Right cardiac atrium (tissue), 5 donors: ENCODE data around the gene LIMA1. TPM values are rescaled to one million over a fixed set of nuclear protein-coding genes. Genes with fewer than 3 reads are reported as not detected.
A peak's percentile ranks its signal among the peaks of the same experiment; 100 is the strongest.

Experiments used
- ATAC-seq, 2 donors: fragments of 200-7000 bp; cut with Tn5 transposase; one replicate each; pipeline versions ENCODE4 v1.8.0 to v1.9.1; 2020; ENCODE audit warnings: moderate library complexity in 2 of 2, mild to moderate bottlenecking in 1 of 2
- DNase-seq, 3 donors: peaks; one replicate each; pipeline ENCODE4 v3.0.0-alpha.2; 2020
- H3K27ac ChIP-seq: one replicate; pipeline ENCODE4 v1.5.1; 2013; ENCODE audit warnings: mild to moderate bottlenecking, low read length, control low read depth, moderate library complexity
- H3K27me3 ChIP-seq: one replicate; pipeline ENCODE4 v1.6.1; 2013; ENCODE audit not compliant: control insufficient read depth, insufficient read depth
- H3K4me1 ChIP-seq: one replicate; pipeline ENCODE4 v1.6.1; 2013; ENCODE audit warnings: low read length; ENCODE audit not compliant: control insufficient read depth, insufficient read depth
- H3K4me3 ChIP-seq: one replicate; pipeline ENCODE4 v1.5.1; 2013; ENCODE audit warnings: low read length, control low read depth
- H3K9me3 ChIP-seq: one replicate; pipeline ENCODE4 v1.6.1; 2013; ENCODE audit warnings: low read length; ENCODE audit not compliant: control insufficient read depth
- WGBS: extraction: QIAGEN DNeasy Blood & Tissue Kit; methylation state at CpG from one replicate; pipeline ENCODE4 v1.1.7; 2013; 5-methylcytosine and 5-hydroxymethylcytosine counted together
- intact Hi-C, 4 donors: fragments of 100-400 bp; cut with DNase I; formaldehyde crosslinking; loops; one replicate each; pipeline versions ENCODE4 v1.11.0 to v1.14.0; 2022 to 2023
- microRNA-seq, 2 donors: library from miRNA; unstranded; fragments of <30 nt; microRNA quantifications; one replicate each; pipeline ENCODE4 v1.2.0, GENCODE V29; 2020 to 2021
- polyA plus RNA-seq: library from polyadenylated mRNA; stranded (reverse); fragments of 200-250 nt; gene quantifications from one replicate; pipeline ENCODE4 v1.2.3, GENCODE V29; 2013
- total RNA-seq, 4 donors: library from RNA; stranded (reverse); fragmentation: NEBNext Ultra II Directional; extraction: Animal tissue kit (Norgen Biotek cat#: 25700); gene quantifications; one replicate each; pipeline ENCODE4 v1.2.1, GENCODE V29; 2021
- donor health status: healthy with polysubstance abuse.
- donor health status: DM: no; HTN: yes; CAD: no.
- donor health status: DM: no; HTN: no; CAD: no.
- donor health status: DM: no; HTN: yes; CAD: no; lungs with severe emphysema.
- donor health status: DM: yes; HTN: yes; CAD: no.

The LIMA1 gene
- total and polyA plus RNA-seq, 5 donors: 19.9 to 33.5 (median 22.3) TPM

- ATAC-seq: no peak
- WGBS: 79% methylated on average over 2 of the region's 2 CpGs
- no peaks in the 10 kb centered on the region for H3K27me3 ChIP-seq
- no peak for DNase-seq
- H3K4me1 ChIP-seq: peaks cover under 1% of the 10 kb centered on the region
- no peaks in the 10 kb centered on the region for H3K9me3 ChIP-seq
- intact Hi-C loops: no loop called here
- no peak overlapping the region for H3K4me3 ChIP-seq
- H3K27ac ChIP-seq: no peak overlapping the region
Observed at GRCh38 chr12:50132505-50133135, 150.7 kb downstream of the LIMA1 start.

DNA sequence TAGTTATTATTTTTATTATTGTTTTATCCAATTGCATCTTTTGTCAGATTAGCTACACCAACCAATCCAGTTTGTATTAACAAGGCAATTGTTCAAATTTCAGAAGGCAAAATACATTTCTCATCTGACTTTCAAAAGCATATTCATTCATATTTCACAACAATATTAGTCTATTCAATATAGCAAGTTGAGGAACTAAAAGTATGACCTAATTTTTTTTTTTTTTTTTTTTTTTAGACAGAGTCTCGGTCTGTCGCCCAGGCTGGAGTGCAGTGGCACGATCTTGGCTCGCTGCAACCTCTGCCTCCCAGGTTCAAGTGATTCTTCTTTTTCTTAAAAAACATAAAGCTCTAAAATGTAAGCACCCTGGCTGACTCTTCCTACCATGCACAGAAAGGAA is 154.0 kb downstream of the LIMA1 start:
- no peak overlapping the region for H3K4me3 ChIP-seq
- H3K27me3 ChIP-seq: no peaks in the 10 kb centered on the region
- intact Hi-C loops: no loop called here
- DNase-seq (no peak), ATAC-seq (no peak)
- peaks cover 3% of the 10 kb centered on the region for H3K4me1 ChIP-seq
- no peaks in the 10 kb centered on the region for H3K9me3 ChIP-seq
- no peak overlapping the region for H3K27ac ChIP-seq
- 64% methylated on average over 4 of the region's 4 CpGs for WGBS

DNA sequence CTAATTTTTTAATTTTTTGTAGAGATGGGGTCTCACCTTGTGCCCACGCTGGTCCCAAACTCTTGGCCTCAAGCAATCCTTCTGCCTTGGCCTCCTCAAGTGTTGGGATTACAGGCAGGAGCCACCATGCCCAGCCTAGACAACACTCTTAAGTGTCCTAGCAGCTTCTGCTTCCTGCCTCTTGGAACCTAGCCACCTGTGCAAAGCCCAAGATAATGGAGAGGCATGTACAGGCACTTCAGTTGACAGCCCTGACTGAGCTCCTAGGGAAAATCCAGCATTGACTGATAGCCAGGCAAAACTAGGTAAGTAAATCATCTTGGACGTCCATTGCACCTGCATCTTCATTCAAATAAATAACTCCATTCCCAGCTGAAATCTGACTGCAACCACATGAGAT is 155.8 kb downstream of the LIMA1 start:
- intact Hi-C loops: no loop called here
- Histone ChIP-seq H3K27ac (no peak overlapping the region), H3K9me3 (no peaks in the 10 kb centered on the region), H3K4me3 (no peak overlapping the region), H3K4me1 (peaks cover 3% of the 10 kb centered on the region), H3K27me3 (no peaks in the 10 kb centered on the region)
- WGBS: 68% methylated on average over 2 of the region's 2 CpGs
- ATAC-seq (peak; percentile 28 to 62), DNase-seq (no peak)

Small RNAs within 50 kb of the gene (microRNA-seq; reads per million reads assigned to microRNA genes)
- 0 reads per million in 2 donors for gene MIR1293

Other genes starting within 250 kb of the LIMA1 start
- 1 to 10 TPM; 1.3 to 4.5 (median 3.2) TPM for gene ASIC1, start 225.9 kb downstream of the LIMA1 start, total RNA-seq
- gene ASIC1, start 225.9 kb downstream of the LIMA1 start, polyA plus RNA-seq: 2.0 TPM
- 10 to 100 TPM; 15.8 to 24.5 (median 19.7) TPM for gene SMARCD1, start 198.2 kb downstream of the LIMA1 start, total RNA-seq
- gene SMARCD1, start 198.2 kb downstream of the LIMA1 start, polyA plus RNA-seq: 11.6 TPM
- gene GPD1, start 179.5 kb downstream of the LIMA1 start, total RNA-seq: 10 to 100 TPM in 2 of 4 donors, 1 to 10 TPM in 2; 4.1 to 18.4 (median 9.6) TPM
- gene GPD1, start 179.5 kb downstream of the LIMA1 start, polyA plus RNA-seq: 24.6 TPM
- 100 to 1,000 TPM; 141 to 203 (median 167) TPM for gene COX14, start 171.3 kb downstream of the LIMA1 start, total RNA-seq
- gene COX14, start 171.3 kb downstream of the LIMA1 start, polyA plus RNA-seq: 258 TPM
- 10 to 100 TPM; 14.0 to 18.8 (median 17.7) TPM for gene CERS5, start 116.2 kb downstream of the LIMA1 start, total RNA-seq
- gene CERS5, start 116.2 kb downstream of the LIMA1 start, polyA plus RNA-seq: 15.6 TPM
- gene FAM186A, start 113.1 kb upstream of the LIMA1 start, total RNA-seq: not detected
- 0.02 TPM for gene FAM186A, start 113.1 kb upstream of the LIMA1 start, polyA plus RNA-seq
- 10 to 100 TPM; 54.5 to 75.4 (median 62.7) TPM for gene LARP4, start 117.4 kb upstream of the LIMA1 start, total RNA-seq
- 12.3 TPM for gene LARP4, start 117.4 kb upstream of the LIMA1 start, polyA plus RNA-seq
- gene DIP2B, start 221.5 kb upstream of the LIMA1 start, total RNA-seq: 10 to 100 TPM; 10.7 to 16.8 (median 12.4) TPM
- 3.8 TPM for gene DIP2B, start 221.5 kb upstream of the LIMA1 start, polyA plus RNA-seq